ENCODE data around the gene DHRS4L2.

DHRS4L2 gene

GRCh38 chr14:24053548-24054323 lies 65.0 kb downstream of the DHRS4L2 start:
- no peak for DNase-seq (ENCODE audit: low read depth)

GRCh38 chr14:24054324-24054641 lies 65.6 kb downstream of the DHRS4L2 start:
- DNase-seq (ENCODE audit: low read depth), result no peak

GRCh38 chr14:24054646-24055045 lies 65.9 kb downstream of the DHRS4L2 start:
- no peak for DNase-seq (ENCODE audit: low read depth)
